ENCODE measurements around the gene SLC7A5.
"Not testable (repeated sequence)": the region's sequence is repeated elsewhere in the genome, so short reads cannot be mapped to it uniquely, and the experiment has no call there.

SLC7A5 gene

GRCh38 chr16:87831421-87832136, 37.7 kb downstream of the SLC7A5 start:
- DNase-seq = no peak

GRCh38 chr16:87830673-87831420, 38.5 kb downstream of the SLC7A5 start:
- no peak for DNase-seq

- DNase-seq = no peak
Observed at GRCh38 chr16:87829988-87830672, 39.2 kb downstream of the SLC7A5 start.

GRCh38 chr16:87829622-87829980, 39.7 kb downstream of the SLC7A5 start:
- DNase-seq = no peak

GRCh38 chr16:87828907-87829621, 40.2 kb downstream of the SLC7A5 start:
- no peak for DNase-seq

GRCh38 chr16:87828071-87828906, 41.0 kb downstream of the SLC7A5 start:
- no peak for DNase-seq

- not testable (repeated sequence) for DNase-seq
Observed at GRCh38 chr16:87827588-87827915, 41.8 kb downstream of the SLC7A5 start.

GRCh38 chr16:87826798-87827587, 42.3 kb downstream of the SLC7A5 start:
- DNase-seq = no peak

- DNase-seq = not testable (repeated sequence)
Observed at GRCh38 chr16:87826407-87826797, 42.9 kb downstream of the SLC7A5 start.

- not testable (repeated sequence) for DNase-seq
Observed at GRCh38 chr16:87825842-87826120, 43.5 kb downstream of the SLC7A5 start.

GRCh38 chr16:87824991-87825841, 44.1 kb downstream of the SLC7A5 start:
- DNase-seq = no peak

- DNase-seq = no peak
Observed at GRCh38 chr16:87824016-87824990, 45.0 kb downstream of the SLC7A5 start.

- DNase-seq = no peak
Observed at GRCh38 chr16:87823181-87823929, 46.0 kb downstream of the SLC7A5 start.

GRCh38 chr16:87822108-87822970, 47.0 kb downstream of the SLC7A5 start:
- DNase-seq = no peak

GRCh38 chr16:87821376-87822107, 47.8 kb downstream of the SLC7A5 start:
- DNase-seq = no peak

- DNase-seq = no peak
Observed at GRCh38 chr16:87819983-87820382, 49.3 kb downstream of the SLC7A5 start.

GRCh38 chr16:87819282-87819681, 50.0 kb downstream of the SLC7A5 start:
- DNase-seq = no peak
